Fibroblast of lung (primary cell): ENCODE results near the gene PYGB.

Experiments
- EZH2 ChIP-seq: IDR thresholded peaks from 2 replicates; pipeline ENCODE4 v1.5.1; 2012; ENCODE audit warnings: low read length, control low read depth, mild to moderate bottlenecking; ENCODE audit errors: missing control alignments
- TF ChIP-seq, protein P1 (sequence below), 2 donors: IDR thresholded peaks in 1 of 2; conservative IDR thresholded peaks in 1 of 2; 1 replicate in 1 of 2; 2 replicates in 1 of 2; pipeline ENCODE4 v1.5.1; 2011 to 2012; ENCODE audit warnings: low read length in 2 of 2, control low read depth in 1 of 2, inconsistent platforms in 1 of 2, low read depth in 1 of 2, mild to moderate bottlenecking in 1 of 2

DNA sequence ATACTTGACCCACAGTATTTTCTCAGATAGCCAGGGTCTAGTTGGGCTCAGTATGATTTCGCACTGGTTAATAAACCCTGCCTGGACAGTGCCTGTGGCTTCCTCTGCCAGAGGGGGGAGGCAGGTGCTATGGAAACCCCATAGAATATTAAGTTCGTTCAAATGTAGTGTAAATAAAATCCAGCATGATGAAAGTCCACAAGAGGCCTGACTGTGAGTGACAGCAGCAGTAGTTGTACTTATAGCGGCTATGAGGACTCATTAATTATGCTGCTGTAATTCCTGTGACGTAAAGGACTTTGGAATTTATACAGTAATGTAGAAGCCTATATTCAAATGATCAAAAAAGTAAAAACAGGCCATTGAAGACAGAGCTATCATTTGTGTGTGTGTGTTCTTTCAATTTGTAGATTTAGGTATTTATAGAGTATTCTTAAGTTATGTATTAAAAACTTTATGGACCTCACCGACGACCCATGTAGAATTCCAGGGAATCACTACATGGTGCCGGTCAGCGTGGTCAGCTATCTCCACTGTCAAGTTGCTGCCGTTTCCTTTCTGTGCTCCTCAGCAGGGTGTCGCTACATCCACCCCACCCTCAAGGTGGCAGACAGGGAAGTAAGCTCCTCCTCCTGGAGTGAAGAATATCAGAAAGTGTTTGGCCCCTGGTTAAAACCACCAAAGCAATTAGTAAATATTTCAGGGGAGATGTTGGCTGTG is 10.0 kb downstream of the PYGB start:
- TF ChIP-seq, protein P1, sequence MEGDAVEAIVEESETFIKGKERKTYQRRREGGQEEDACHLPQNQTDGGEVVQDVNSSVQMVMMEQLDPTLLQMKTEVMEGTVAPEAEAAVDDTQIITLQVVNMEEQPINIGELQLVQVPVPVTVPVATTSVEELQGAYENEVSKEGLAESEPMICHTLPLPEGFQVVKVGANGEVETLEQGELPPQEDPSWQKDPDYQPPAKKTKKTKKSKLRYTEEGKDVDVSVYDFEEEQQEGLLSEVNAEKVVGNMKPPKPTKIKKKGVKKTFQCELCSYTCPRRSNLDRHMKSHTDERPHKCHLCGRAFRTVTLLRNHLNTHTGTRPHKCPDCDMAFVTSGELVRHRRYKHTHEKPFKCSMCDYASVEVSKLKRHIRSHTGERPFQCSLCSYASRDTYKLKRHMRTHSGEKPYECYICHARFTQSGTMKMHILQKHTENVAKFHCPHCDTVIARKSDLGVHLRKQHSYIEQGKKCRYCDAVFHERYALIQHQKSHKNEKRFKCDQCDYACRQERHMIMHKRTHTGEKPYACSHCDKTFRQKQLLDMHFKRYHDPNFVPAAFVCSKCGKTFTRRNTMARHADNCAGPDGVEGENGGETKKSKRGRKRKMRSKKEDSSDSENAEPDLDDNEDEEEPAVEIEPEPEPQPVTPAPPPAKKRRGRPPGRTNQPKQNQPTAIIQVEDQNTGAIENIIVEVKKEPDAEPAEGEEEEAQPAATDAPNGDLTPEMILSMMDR (conservative IDR thresholded peaks at IDR 0.05 in 1 of 2, IDR thresholded peaks at IDR 0.05 in 1 of 2; ENCODE audit: low read depth in 1 of 2, low read length in 2 of 2), result no peak
- no peak for TF ChIP-seq EZH2
